Measurements from ENCODE around the gene OR1L1.

OR1L1 gene

GRCh38 chr9:122672481-122672880, 11.0 kb downstream of the OR1L1 start:
- no peak overlapping the region for H3K27ac ChIP-seq (ENCODE audit: low read depth, low read length)
- H2AFZ ChIP-seq (ENCODE audit: low read depth, low read length, severe bottlenecking) = no peak overlapping the region
- no peaks in the 10 kb centered on the region for H4K20me1 ChIP-seq (ENCODE audit: low read depth, low read length)
- no peaks in the 10 kb centered on the region for H3K36me3 ChIP-seq (ENCODE audit: low read length)
- H3K4me3 ChIP-seq (ENCODE audit: insufficient read depth, low read length, poor library complexity, severe bottlenecking) = no peak overlapping the region
- no peaks in the 10 kb centered on the region for H3K9me2 ChIP-seq (replicated peaks; ENCODE audit: insufficient read depth, low read length)
- TF ChIP-seq EZH2phosphoT487 (conservative IDR thresholded peaks at IDR 0.05; ENCODE audit: low read length) (no peak), CTCF (IDR thresholded peaks at IDR 0.05; ENCODE audit: insufficient read depth, low read length, poor library complexity, severe bottlenecking) (no peak)
- no peaks in the 10 kb centered on the region for H3K27me3 ChIP-seq (ENCODE audit: low read length)
- no peak overlapping the region for H3K4me2 ChIP-seq (ENCODE audit: low read depth, low read length, poor library complexity, severe bottlenecking)
- no peaks in the 10 kb centered on the region for H3F3A ChIP-seq (ENCODE audit: insufficient read depth)
- H3K9me3 ChIP-seq (ENCODE audit: insufficient read depth, low read length) = no peaks in the 10 kb centered on the region
- no peaks in the 10 kb centered on the region for H3K79me2 ChIP-seq (ENCODE audit: insufficient read depth, low read length)
- H3K9ac ChIP-seq (ENCODE audit: low read length) = no peak overlapping the region

- no peaks in the 10 kb centered on the region for H3F3A ChIP-seq (ENCODE audit: insufficient read depth)
- H2AFZ ChIP-seq (ENCODE audit: low read depth, low read length, severe bottlenecking) = no peak overlapping the region
- no peaks in the 10 kb centered on the region for H3K79me2 ChIP-seq (ENCODE audit: insufficient read depth, low read length)
- no peaks in the 10 kb centered on the region for H3K27me3 ChIP-seq (ENCODE audit: low read length)
- no peak overlapping the region for H3K4me2 ChIP-seq (ENCODE audit: low read depth, low read length, poor library complexity, severe bottlenecking)
- no peaks in the 10 kb centered on the region for H3K36me3 ChIP-seq (ENCODE audit: low read length)
- H3K9ac ChIP-seq (ENCODE audit: low read length) = no peak overlapping the region
- H3K4me3 ChIP-seq (ENCODE audit: insufficient read depth, low read length, poor library complexity, severe bottlenecking) = no peak overlapping the region
- H3K9me2 ChIP-seq (replicated peaks; ENCODE audit: insufficient read depth, low read length) = no peaks in the 10 kb centered on the region
- TF ChIP-seq CTCF (IDR thresholded peaks at IDR 0.05; ENCODE audit: insufficient read depth, low read length, poor library complexity, severe bottlenecking) (no peak), EZH2phosphoT487 (conservative IDR thresholded peaks at IDR 0.05; ENCODE audit: low read length) (no peak)
- no peaks in the 10 kb centered on the region for H4K20me1 ChIP-seq (ENCODE audit: low read depth, low read length)
- H3K9me3 ChIP-seq (ENCODE audit: insufficient read depth, low read length) = no peaks in the 10 kb centered on the region
- no peak overlapping the region for H3K27ac ChIP-seq (ENCODE audit: low read depth, low read length)
Observed at GRCh38 chr9:122684851-122685250, 23.3 kb downstream of the OR1L1 start.

GRCh38 chr9:122695696-122696095, 34.2 kb downstream of the OR1L1 start:
- H2AFZ ChIP-seq (ENCODE audit: low read depth, low read length, severe bottlenecking) = no peak overlapping the region
- no peaks in the 10 kb centered on the region for H3K27me3 ChIP-seq (ENCODE audit: low read length)
- H3K9me3 ChIP-seq (ENCODE audit: insufficient read depth, low read length) = no peaks in the 10 kb centered on the region
- no peak overlapping the region for H3K27ac ChIP-seq (ENCODE audit: low read depth, low read length)
- no peaks in the 10 kb centered on the region for H3K9me2 ChIP-seq (replicated peaks; ENCODE audit: insufficient read depth, low read length)
- TF ChIP-seq CTCF (IDR thresholded peaks at IDR 0.05; ENCODE audit: insufficient read depth, low read length, poor library complexity, severe bottlenecking) (no peak), EZH2phosphoT487 (conservative IDR thresholded peaks at IDR 0.05; ENCODE audit: low read length) (no peak)
- no peaks in the 10 kb centered on the region for H3K36me3 ChIP-seq (ENCODE audit: low read length)
- no peak overlapping the region for H3K4me3 ChIP-seq (ENCODE audit: insufficient read depth, low read length, poor library complexity, severe bottlenecking)
- no peak overlapping the region for H3K9ac ChIP-seq (ENCODE audit: low read length)
- no peaks in the 10 kb centered on the region for H3F3A ChIP-seq (ENCODE audit: insufficient read depth)
- H3K4me2 ChIP-seq (ENCODE audit: low read depth, low read length, poor library complexity, severe bottlenecking) = no peak overlapping the region
- no peaks in the 10 kb centered on the region for H4K20me1 ChIP-seq (ENCODE audit: low read depth, low read length)
- H3K79me2 ChIP-seq (ENCODE audit: insufficient read depth, low read length) = no peaks in the 10 kb centered on the region

All from SU-DHL-6 (cell line).